Measurements from ENCODE around the gene IQCB1. TPM values are rescaled to one million over a fixed set of nuclear protein-coding genes. Genes with fewer than 3 reads are reported as not detected.

IQCB1 gene
- total RNA-seq, 1 donor = 18.1 TPM

DNA sequence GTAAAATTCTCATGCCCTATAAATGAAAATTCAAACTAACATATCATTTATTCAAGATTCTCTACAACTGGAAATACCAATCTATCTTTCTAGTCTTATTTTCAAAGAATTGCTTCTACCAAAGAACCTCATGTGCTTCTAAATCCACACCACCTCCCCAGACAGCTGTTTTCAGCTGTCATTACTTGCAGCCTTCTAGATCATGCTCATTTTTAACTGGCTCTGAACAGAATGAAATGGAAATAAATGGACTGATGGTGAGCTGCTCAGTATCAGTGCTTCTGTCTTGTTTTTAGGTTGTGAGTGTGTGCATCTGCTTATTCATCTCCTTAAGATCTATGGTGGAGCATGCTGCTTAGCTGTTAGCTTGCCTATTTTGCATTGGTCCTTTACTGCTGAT, 114.7 kb downstream of the IQCB1 start:
- H3K4me3 ChIP-seq (ENCODE audit: low read depth, low read length) = no peak overlapping the region
- DNase-seq (ENCODE audit: low read depth) = no peak
- TF ChIP-seq, protein P1, sequence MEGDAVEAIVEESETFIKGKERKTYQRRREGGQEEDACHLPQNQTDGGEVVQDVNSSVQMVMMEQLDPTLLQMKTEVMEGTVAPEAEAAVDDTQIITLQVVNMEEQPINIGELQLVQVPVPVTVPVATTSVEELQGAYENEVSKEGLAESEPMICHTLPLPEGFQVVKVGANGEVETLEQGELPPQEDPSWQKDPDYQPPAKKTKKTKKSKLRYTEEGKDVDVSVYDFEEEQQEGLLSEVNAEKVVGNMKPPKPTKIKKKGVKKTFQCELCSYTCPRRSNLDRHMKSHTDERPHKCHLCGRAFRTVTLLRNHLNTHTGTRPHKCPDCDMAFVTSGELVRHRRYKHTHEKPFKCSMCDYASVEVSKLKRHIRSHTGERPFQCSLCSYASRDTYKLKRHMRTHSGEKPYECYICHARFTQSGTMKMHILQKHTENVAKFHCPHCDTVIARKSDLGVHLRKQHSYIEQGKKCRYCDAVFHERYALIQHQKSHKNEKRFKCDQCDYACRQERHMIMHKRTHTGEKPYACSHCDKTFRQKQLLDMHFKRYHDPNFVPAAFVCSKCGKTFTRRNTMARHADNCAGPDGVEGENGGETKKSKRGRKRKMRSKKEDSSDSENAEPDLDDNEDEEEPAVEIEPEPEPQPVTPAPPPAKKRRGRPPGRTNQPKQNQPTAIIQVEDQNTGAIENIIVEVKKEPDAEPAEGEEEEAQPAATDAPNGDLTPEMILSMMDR (IDR thresholded peaks at IDR 0.05; ENCODE audit: insufficient read depth, low read depth, low read length) = no peak

Other genes with a start within 250 kb of the IQCB1 start
- gene FBXO40, start 241.7 kb downstream of the IQCB1 start, total RNA-seq = under 0.01 TPM in 1 of 2 replicates, not detected in the other
- gene HCLS1, start 174.2 kb downstream of the IQCB1 start, total RNA-seq = 0.86 and 4.8 TPM in 2 replicates
- gene GOLGB1, start 85.3 kb downstream of the IQCB1 start, total RNA-seq = 51.8 and 60.6 TPM in 2 replicates
- 0.32 and 0.43 TPM in 2 replicates for gene EAF2, start 149 bp upstream of the IQCB1 start, total RNA-seq
- under 0.01 and 0.43 TPM in 2 replicates for gene SLC15A2, start 59.3 kb upstream of the IQCB1 start, total RNA-seq
- gene ILDR1, start 187.2 kb upstream of the IQCB1 start, total RNA-seq = not detected in 2 replicates
- not detected in 2 replicates for gene CD86, start 220.3 kb upstream of the IQCB1 start, total RNA-seq

All from fibroblast of villous mesenchyme (primary cell).